Fibroblast of skin of left quadriceps (primary cell): ENCODE measurements around the gene KIAA0753.

Experiments used
- DNase-seq, 2 experiments: peaks; one replicate each; pipeline ENCODE4 v3.0.0-alpha.2; 2013; ENCODE audit warnings: low read depth in 2 of 2

The KIAA0753 gene

GRCh38 chr17:6547336-6547735, 93.2 kb downstream of the KIAA0753 start:
- no peak for DNase-seq

- no peak for DNase-seq
These were observed 94.3 kb downstream of the KIAA0753 start for GRCh38 chr17:6546069-6546718.

GRCh38 chr17:6545291-6545690, 95.2 kb downstream of the KIAA0753 start:
- no peak for DNase-seq

- DNase-seq: no peak
These were observed 96.5 kb downstream of the KIAA0753 start for GRCh38 chr17:6544011-6544370.

- DNase-seq: no peak
These were observed 97.2 kb downstream of the KIAA0753 start for GRCh38 chr17:6543079-6544010.

GRCh38 chr17:6542577-6542976, 97.9 kb downstream of the KIAA0753 start:
- no peak for DNase-seq

GRCh38 chr17:6541886-6542285, 98.6 kb downstream of the KIAA0753 start:
- DNase-seq: no peak

- DNase-seq: no peak
These were observed 100.6 kb downstream of the KIAA0753 start for GRCh38 chr17:6539871-6540270.

- DNase-seq: no peak
These were observed 103.9 kb downstream of the KIAA0753 start for GRCh38 chr17:6536566-6537065.

GRCh38 chr17:6536053-6536452, 104.5 kb downstream of the KIAA0753 start:
- no peak for DNase-seq

GRCh38 chr17:6534846-6535514, 105.5 kb downstream of the KIAA0753 start:
- no peak for DNase-seq

- DNase-seq: no peak
These were observed 108.0 kb downstream of the KIAA0753 start for GRCh38 chr17:6532441-6532885.

- no peak for DNase-seq
These were observed 108.9 kb downstream of the KIAA0753 start for GRCh38 chr17:6531575-6531974.

- DNase-seq: no peak
These were observed 110.1 kb downstream of the KIAA0753 start for GRCh38 chr17:6530324-6530920.

GRCh38 chr17:6528557-6528956, 112.0 kb downstream of the KIAA0753 start:
- DNase-seq: no peak
